Heart left ventricle (tissue), 16 donors: Measurements from ENCODE around the gene BRSK2. TPM values are rescaled to one million over a fixed set of nuclear protein-coding genes. Genes with fewer than 3 reads are reported as not detected.
"Not testable (repeated sequence)": the region's sequence is repeated elsewhere in the genome, so short reads cannot be mapped to it uniquely, and the experiment has no call there.

Experiments
- ATAC-seq, 4 donors: fragments of 200-7000 bp; cut with Tn5 transposase; one replicate each; pipeline ENCODE4 v1.9.1; 2020 to 2022; ENCODE audit warnings: moderate library complexity in 4 of 4, mild to moderate bottlenecking in 3 of 4, moderate number of reproducible peaks in 1 of 4
- DNase-seq, 5 donors: peaks; one replicate each; pipeline ENCODE4 v3.0.0-alpha.2; 2020
- H3K27ac ChIP-seq, 12 donors: fragments of 200-600 bp; sonication (generic) in 4 of 12; one replicate each; pipeline versions ENCODE4 v1.5.0 to v1.8.0; 2016 to 2022; ENCODE audit warnings: mild to moderate bottlenecking in 2 of 12
- H3K27me3 ChIP-seq, 9 donors: fragments of 200-600 bp; sonication (generic) in 2 of 9; one replicate each; pipeline versions ENCODE4 v1.5.1 to v1.8.0; 2016 to 2022; ENCODE audit warnings: mild to moderate bottlenecking in 3 of 9
- H3K36me3 ChIP-seq, 9 donors: fragments of 200-600 bp; sonication (generic) in 2 of 9; one replicate each; pipeline versions ENCODE4 v1.5.0 to v1.8.0; 2018 to 2022; ENCODE audit warnings: mild to moderate bottlenecking in 2 of 9
- H3K4me1 ChIP-seq, 12 donors: fragments of 200-600 bp; sonication (generic) in 4 of 12; one replicate each; pipeline versions ENCODE4 v1.5.0 to v1.8.0; 2016 to 2022; ENCODE audit warnings: mild to moderate bottlenecking in 3 of 12
- H3K4me3 ChIP-seq, 12 donors: fragments of 200-600 bp; sonication (generic) in 4 of 12; one replicate each; pipeline versions ENCODE4 v1.5.0 to v1.8.0; 2017 to 2022; ENCODE audit warnings: mild to moderate bottlenecking in 9 of 12, moderate library complexity in 4 of 12
- H3K9me3 ChIP-seq, 12 donors: fragments of 200-600 bp; sonication (generic) in 4 of 12; one replicate each; pipeline versions ENCODE4 v1.5.0 to v1.8.0; 2016 to 2022; ENCODE audit warnings: mild to moderate bottlenecking in 1 of 12
- CTCF ChIP-seq, 12 donors: fragments of 200-600 bp; sonication (generic) in 4 of 12; IDR thresholded peaks; one replicate each; pipeline versions ENCODE4 v1.5.0 to v1.8.0; 2018 to 2022; ENCODE audit warnings: antibody characterized with exemption in 12 of 12, mild to moderate bottlenecking in 5 of 12
- POLR2A ChIP-seq, 2 donors: fragments of 450-650 bp; IDR thresholded peaks; one replicate each; pipeline ENCODE4 v1.6.1; 2017; ENCODE audit warnings: antibody characterized with exemption in 2 of 2, mild to moderate bottlenecking in 2 of 2, moderate library complexity in 2 of 2
- WGBS, 4 donors: extraction: QIAGEN DNeasy Blood & Tissue Kit in 2 of 4; methylation state at CpG; one replicate each; pipeline versions ENCODE4 v1.1.5 to v1.1.7; 2013 to 2018; 5-methylcytosine and 5-hydroxymethylcytosine counted together
- intact Hi-C, 10 donors: fragments of 100-400 bp; cut with DNase I; formaldehyde crosslinking; loops; one replicate each; pipeline versions ENCODE4 v1.11.1 to v1.14.2; 2022
- polyA plus RNA-seq, 2 donors: library from polyadenylated mRNA; stranded (reverse); fragments of 200-250 nt; gene quantifications; one replicate each; pipeline ENCODE4 v1.2.3, GENCODE V29; 2013
- total RNA-seq, 9 donors: library from RNA; depleted of rRNA in 2 of 9; stranded (reverse); fragments of >200 nt in 2 of 9; fragmentation: NEBNext Ultra II Directional in 3 of 9; extraction: Animal tissue kit (Norgen Biotek cat#: 25700) in 3 of 9; gene quantifications; one replicate each; pipeline versions ENCODE4 v1.1.0 to v1.2.4, GENCODE V29; 2016 to 2023
- donor health status: ischemic (EF 13 %, LVEDD 7.1; RV severe dilation, severe dysfunction).
- donor health status: healthy with polysubstance abuse.
- donor health status: DM: no; HTN: yes; CAD: no.
- donor health status: DM: no; HTN: no; CAD: no.
- donor health status: ischemic (EF 25% LVEDD 6.9; RV normal size, moderate dysfunction).
- donor health status: ischemic (EF 25% LVEDD 5.7; RV mildly dilated, moderate dysfunction).
- donor health status: healthy.
- donor health status: DM: yes; HTN: yes; CAD: no.
- donor health status: ischemic (EF 35%, LVEDD 5.7; RV mildly dilated, moderate dysfunction).
- donor health status: nonischemic (EF 11% LVEDD 7.7; RV severe dilation, severe dysfunction).
- donor health status: DM: yes; HTN: yes; CAD: no.
- donor health status: PGD.
- donor health status: ischemic (EF 29% LVEDD 5.4; RV normal size, mild dysfunction).
- donor health status: nonischemic (EF 23%, LVEDD 6.1; RV moderate dilation, normal function).

The BRSK2 gene
- total and polyA plus RNA-seq, 11 donors: 0.16 to 1.3 (median 0.61) TPM; not detected in 1

DNA sequence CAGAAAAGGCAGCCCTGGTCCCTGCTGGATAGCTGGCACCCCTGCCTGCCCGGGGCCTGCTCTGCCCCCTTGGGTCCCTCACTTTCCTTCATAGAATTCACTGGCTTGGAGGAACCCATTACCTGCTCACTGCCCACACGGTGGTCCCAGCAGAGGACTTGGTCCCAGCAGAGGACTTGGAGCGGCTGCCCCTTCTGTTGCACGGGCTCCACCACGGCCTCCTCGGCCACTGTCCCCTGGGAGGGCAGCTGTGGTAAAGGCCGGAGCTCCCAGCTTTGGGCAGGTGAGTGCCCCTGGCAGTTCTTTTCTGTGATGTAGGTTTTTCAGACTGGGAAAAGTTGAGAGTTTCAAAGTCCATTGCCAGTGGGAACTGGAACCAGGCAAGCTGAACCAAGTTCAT is 25.9 kb downstream of the BRSK2 start:
- Histone ChIP-seq H3K36me3 (no peaks in the 10 kb centered on the region), H3K27ac (no peak overlapping the region), H3K4me3 (no peak overlapping the region), H3K4me1 (no peaks in the 10 kb centered on the region), H3K9me3 (peaks cover 0 to 46% (median 26%) of the 10 kb centered on the region in 12 donors), H3K27me3 (peaks cover 0 to 5% (median 0%) of the 10 kb centered on the region in 9 donors)
- TF ChIP-seq POLR2A (IDR thresholded peaks at IDR 0.05) (no peak), CTCF (IDR thresholded peaks at IDR 0.05) (no peak)
- no peak for ATAC-seq
- 71 to 91% (median 85%) methylated on average over 7 of the region's 7 CpGs for WGBS, 4 donors
- no peak for DNase-seq
- intact Hi-C loops: no loop called here

DNA sequence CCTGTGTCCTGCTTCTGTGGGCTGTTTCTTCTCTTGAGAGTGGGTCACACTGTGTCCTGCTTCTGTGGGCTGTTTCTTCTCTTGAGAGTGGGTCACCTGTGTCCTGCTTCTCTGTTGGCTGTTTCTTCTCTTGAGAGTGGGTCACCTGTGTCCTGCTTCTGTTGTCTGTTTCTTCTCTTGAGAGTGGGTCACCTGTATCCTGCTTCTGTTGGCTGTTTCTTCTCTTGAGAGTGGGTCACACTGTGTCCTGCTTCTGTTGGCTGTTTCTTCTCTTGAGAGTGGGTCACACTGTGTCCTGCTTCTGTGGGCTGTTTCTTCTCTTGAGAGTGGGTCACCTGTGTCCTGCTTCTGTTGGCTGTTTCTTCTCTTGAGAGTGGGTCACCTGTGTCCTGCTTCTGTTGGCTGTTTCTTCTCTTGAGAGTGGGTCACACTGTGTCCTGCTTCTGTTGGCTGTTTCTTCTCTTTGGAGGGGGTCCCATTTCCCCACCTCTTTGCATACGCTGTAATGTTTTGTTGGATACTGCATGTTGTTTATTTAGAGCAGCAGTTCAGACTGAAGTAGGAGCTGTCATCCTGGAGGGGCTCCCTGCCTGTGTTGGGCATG is 28.6 kb downstream of the BRSK2 start:
- H3K27me3 ChIP-seq, ATAC-seq, DNase-seq, H3K27ac ChIP-seq, intact Hi-C loops, H3K4me1 ChIP-seq, H3K36me3 ChIP-seq, H3K4me3 ChIP-seq: not testable (repeated sequence)
- peaks cover 0 to 46% (median 26%) of the 10 kb centered on the region in 12 donors for H3K9me3 ChIP-seq
- WGBS, 4 donors: 95 to 98% (median 97%) methylated on average over 1 of the region's 1 CpG

- Histone ChIP-seq H3K9me3 (peaks cover 0 to 46% (median 26%) of the 10 kb centered on the region in 12 donors), H3K27me3 (peaks cover 0 to 5% (median 0%) of the 10 kb centered on the region in 9 donors), H3K27ac (no peak overlapping the region), H3K4me3 (no peak overlapping the region), H3K4me1 (no peaks in the 10 kb centered on the region), H3K36me3 (no peaks in the 10 kb centered on the region)
- DNase-seq (no peak), ATAC-seq (no peak)
- intact Hi-C loops: no loop called here
- TF ChIP-seq POLR2A (IDR thresholded peaks at IDR 0.05): no peak
- TF ChIP-seq CTCF (IDR thresholded peaks at IDR 0.05): no peak
- WGBS, 4 donors: 90 to 97% (median 94%) methylated on average over 16 to 17 of the region's 17 CpGs
Measured at GRCh38 chr11:1419811-1420210, 30.1 kb downstream of the BRSK2 start.

GRCh38 chr11:1421291-1421690 is 31.6 kb downstream of the BRSK2 start:
- no peak for TF ChIP-seq POLR2A (IDR thresholded peaks at IDR 0.05)
- no peak for TF ChIP-seq CTCF (IDR thresholded peaks at IDR 0.05)
- H3K9me3 ChIP-seq: peaks cover 0 to 39% (median 26%) of the 10 kb centered on the region in 12 donors
- no peaks in the 10 kb centered on the region for H3K36me3 ChIP-seq
- ATAC-seq: no peak
- H3K4me3 ChIP-seq: no peak overlapping the region
- H3K27ac ChIP-seq: no peak overlapping the region
- intact Hi-C loops: no loop called here
- 82 to 96% (median 87%) methylated on average over 7 to 11 of the region's 11 CpGs for WGBS, 4 donors
- no peaks in the 10 kb centered on the region for H3K4me1 ChIP-seq
- no peak for DNase-seq
- peaks cover 0 to 8% (median 0%) of the 10 kb centered on the region in 9 donors for H3K27me3 ChIP-seq

GRCh38 chr11:1422481-1422880 is 32.7 kb downstream of the BRSK2 start:
- peak in 2 of 4 donors; percentile 26 to 29 for ATAC-seq
- peaks cover 0 to 8% (median 0%) of the 10 kb centered on the region in 9 donors for H3K27me3 ChIP-seq
- no peaks in the 10 kb centered on the region for H3K36me3 ChIP-seq
- no peak overlapping the region for H3K27ac ChIP-seq
- 45 to 59% (median 47%) methylated on average over 2 to 9 of the region's 9 CpGs for WGBS, 4 donors
- H3K4me1 ChIP-seq: no peaks in the 10 kb centered on the region
- intact Hi-C loops: no loop called here
- H3K9me3 ChIP-seq: peaks cover 0 to 27% (median 16%) of the 10 kb centered on the region in 12 donors
- no peak for TF ChIP-seq POLR2A (IDR thresholded peaks at IDR 0.05)
- TF ChIP-seq CTCF (IDR thresholded peaks at IDR 0.05): no peak
- H3K4me3 ChIP-seq: no peak overlapping the region
- DNase-seq: no peak
